Memory B cell (primary cell): ENCODE measurements around the gene FHOD1.
A peak's percentile ranks its signal among the peaks of the same experiment; 100 is the strongest.

Source experiments
- ATAC-seq: fragments of 150-1000 bp; cut with Tn5 transposase; 2 replicates; pipeline ENCODE4 v1.10.0; 2021; ENCODE audit warnings: low read depth, mild to moderate bottlenecking, moderate library complexity
- DNase-seq, 2 donors: peaks; one replicate each; pipeline ENCODE4 v3.0.0; 2022; ENCODE audit warnings: low spot score in 2 of 2
- H3K27ac Mint-ChIP-seq: one replicate; pipeline ENCODE4 v1.8.0; 2022; ENCODE audit warnings: mild to moderate bottlenecking, moderate library complexity, mixed read lengths
- H3K27me3 Mint-ChIP-seq: one replicate; pipeline ENCODE4 v1.8.0; 2022; ENCODE audit warnings: mixed read lengths
- H3K36me3 Mint-ChIP-seq: one replicate; pipeline ENCODE4 v1.8.0; 2022; ENCODE audit warnings: mild to moderate bottlenecking, mixed read lengths
- H3K4me1 Mint-ChIP-seq: one replicate; pipeline ENCODE4 v1.8.0; 2022; ENCODE audit warnings: mixed read lengths
- H3K4me3 Mint-ChIP-seq: one replicate; pipeline ENCODE4 v1.8.0; 2022; ENCODE audit warnings: mild to moderate bottlenecking, moderate library complexity, mixed read lengths
- H3K9me3 Mint-ChIP-seq: one replicate; pipeline ENCODE4 v1.8.0; 2022; ENCODE audit warnings: mixed read lengths

Gene FHOD1

DNA sequence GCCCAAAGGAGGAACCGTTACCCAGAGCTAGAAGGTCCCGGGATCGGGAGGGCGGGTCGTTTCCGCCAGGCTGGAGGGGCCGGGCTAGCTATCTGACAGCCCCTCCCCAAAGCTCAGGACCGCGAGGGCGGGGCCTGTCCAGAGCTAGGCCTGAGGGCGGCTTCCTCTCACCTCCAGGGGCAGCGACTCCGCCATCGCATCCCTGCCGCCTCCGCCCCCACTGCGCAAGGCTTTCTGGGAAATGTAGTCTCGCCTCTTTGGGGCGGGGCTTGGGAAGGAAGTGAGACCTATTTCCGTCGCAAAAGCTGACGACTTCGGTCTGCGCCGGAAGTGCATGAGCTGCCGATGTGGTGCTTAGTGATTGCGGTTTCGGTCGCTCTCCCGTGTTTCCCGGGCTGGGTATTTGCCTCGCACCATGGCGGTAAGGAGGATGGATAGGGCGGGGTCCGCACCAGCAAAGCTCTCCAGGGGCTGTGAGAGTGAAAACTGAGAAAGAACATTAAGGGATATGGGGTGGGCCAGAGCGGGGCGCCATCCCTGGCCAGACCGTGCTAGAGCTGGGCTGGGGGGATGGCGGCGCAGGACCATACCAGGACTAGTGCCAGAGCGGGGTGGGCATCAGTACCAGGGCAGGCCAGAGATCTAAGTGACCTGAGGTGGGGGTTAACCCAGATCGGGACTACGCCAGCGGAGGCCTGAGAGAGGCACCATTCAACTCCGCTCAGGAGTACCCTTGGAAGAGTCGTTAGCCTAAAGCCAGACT is 20.3 kb downstream of the FHOD1 start, which contains the start of gene TMEM208:
Gene TMEM208, plus strand, starts transcription at position 327 of the 763 bp plus-strand sequence. Its CDS starts 89 bp downstream, at position 416.
- H3K4me1 Mint-ChIP-seq, result peaks cover 21% of the 10 kb centered on the region
- no peaks in the 10 kb centered on the region for H3K27me3 Mint-ChIP-seq
- H3K27ac Mint-ChIP-seq, result peak within 1 kb of the TSS; percentile 97
- DNase-seq, result peak; percentile 96 to 99
- peak within 1 kb of the TSS; percentile 100 for H3K4me3 Mint-ChIP-seq
- H3K36me3 Mint-ChIP-seq, result peaks cover 16% of the 10 kb centered on the region
- no peaks in the 10 kb centered on the region for H3K9me3 Mint-ChIP-seq
- ATAC-seq, result peak; percentile 95

DNA sequence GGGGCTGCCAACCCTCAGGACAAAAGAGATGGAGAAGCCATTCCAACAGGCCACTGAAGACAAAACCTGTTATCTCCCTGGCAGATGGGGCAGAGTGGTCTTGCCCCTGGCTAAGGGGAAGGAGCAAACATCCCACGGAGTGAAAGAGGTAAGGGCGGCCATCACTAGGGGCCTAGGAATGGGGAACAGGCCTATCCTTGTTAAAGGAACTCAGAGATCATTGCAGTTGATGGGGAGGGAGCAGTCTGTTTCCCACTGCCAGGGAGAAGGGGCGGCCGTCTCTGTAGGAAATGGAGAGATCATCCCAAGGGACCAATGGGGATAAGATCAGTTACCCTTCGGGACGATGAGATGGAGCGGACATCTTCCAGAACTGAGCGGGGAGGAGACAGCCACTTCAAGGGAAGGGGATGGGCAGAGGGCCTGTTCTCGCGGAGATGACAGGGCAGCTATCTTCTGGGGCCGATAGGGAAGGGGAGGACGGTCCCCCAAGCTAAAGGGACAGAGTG is 20.9 kb downstream of the FHOD1 start:
- no peak for DNase-seq
- H3K36me3 Mint-ChIP-seq, result peaks cover 16% of the 10 kb centered on the region
- H3K9me3 Mint-ChIP-seq, result no peaks in the 10 kb centered on the region
- H3K4me3 Mint-ChIP-seq, result peak overlapping the region; percentile 100
- peak overlapping the region; percentile 97 for H3K27ac Mint-ChIP-seq
- no peaks in the 10 kb centered on the region for H3K27me3 Mint-ChIP-seq
- ATAC-seq, result no peak
- H3K4me1 Mint-ChIP-seq, result peaks cover 21% of the 10 kb centered on the region

DNA sequence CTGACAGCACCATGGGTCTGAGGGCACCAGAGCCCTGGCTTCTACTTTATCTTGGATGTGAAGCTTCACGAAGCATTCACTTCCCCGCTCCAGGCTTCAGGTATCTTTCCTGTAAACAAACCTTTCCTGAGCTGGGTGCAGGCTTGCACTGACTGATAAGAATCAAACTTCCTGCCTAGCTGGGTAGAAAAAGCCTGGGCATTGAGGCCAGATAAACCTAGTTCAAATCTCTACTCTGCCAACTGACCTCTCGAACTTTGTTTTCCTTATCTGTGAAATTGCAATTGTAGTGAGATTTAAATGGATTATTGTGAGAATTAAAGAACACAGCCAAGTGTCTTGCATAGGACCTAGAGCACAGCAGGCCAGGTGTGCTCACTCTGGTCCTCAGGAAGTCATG is 23.3 kb downstream of the FHOD1 start:
- no peak overlapping the region for H3K27ac Mint-ChIP-seq
- peaks cover 13% of the 10 kb centered on the region for H3K36me3 Mint-ChIP-seq
- ATAC-seq (no peak), DNase-seq (no peak)
- peaks cover 21% of the 10 kb centered on the region for H3K4me1 Mint-ChIP-seq
- H3K9me3 Mint-ChIP-seq, result no peaks in the 10 kb centered on the region
- H3K4me3 Mint-ChIP-seq, result no peak overlapping the region
- H3K27me3 Mint-ChIP-seq, result no peaks in the 10 kb centered on the region

DNA sequence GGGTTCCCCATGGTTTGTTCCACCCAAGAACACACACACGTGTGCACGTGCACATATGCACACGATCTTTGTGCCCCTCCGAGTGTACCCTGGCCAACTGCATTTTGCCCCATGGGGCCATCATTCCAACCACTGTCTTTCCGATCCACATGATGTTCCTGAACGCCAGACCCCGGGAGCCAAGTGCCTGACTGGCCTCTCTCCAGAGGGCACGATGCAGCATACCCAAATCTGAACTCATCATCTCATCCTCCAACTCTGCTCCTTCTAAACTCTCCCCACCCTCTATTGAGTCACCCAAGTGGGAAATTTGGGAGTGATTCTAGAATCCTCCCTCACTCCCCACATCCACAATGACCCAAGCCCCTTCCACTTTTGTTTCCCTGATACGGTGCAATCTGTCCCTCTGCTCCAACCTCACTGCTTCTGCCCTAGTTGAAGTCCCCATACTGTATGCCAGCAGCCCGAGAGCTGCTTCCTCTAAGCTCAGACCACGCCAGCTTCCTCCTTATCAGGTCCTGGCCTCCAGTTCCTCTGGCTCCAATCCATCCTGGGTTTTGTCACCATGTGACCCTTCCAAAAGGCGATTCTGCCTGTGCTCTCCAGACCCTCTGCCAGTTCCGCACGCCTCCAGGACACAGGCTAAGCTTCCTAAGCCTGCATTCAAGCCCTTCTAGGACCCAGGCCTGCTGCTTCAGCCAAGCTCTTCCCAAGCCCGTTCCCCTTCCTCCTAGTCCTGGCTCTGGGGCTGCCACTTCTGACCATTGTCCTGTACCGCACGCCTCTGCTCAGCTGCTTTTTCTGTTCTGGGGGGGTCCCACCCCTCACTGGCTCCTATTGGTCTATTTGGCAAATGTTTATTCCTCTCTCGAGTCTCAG is 30.4 kb downstream of the FHOD1 start:
- Mint-ChIP-seq H3K4me1 (peaks cover 6% of the 10 kb centered on the region), H3K27ac (no peak overlapping the region), H3K27me3 (no peaks in the 10 kb centered on the region), H3K9me3 (no peaks in the 10 kb centered on the region), H3K36me3 (peaks cover 9% of the 10 kb centered on the region), H3K4me3 (no peak overlapping the region)
- ATAC-seq, result no peak
- no peak for DNase-seq

DNA sequence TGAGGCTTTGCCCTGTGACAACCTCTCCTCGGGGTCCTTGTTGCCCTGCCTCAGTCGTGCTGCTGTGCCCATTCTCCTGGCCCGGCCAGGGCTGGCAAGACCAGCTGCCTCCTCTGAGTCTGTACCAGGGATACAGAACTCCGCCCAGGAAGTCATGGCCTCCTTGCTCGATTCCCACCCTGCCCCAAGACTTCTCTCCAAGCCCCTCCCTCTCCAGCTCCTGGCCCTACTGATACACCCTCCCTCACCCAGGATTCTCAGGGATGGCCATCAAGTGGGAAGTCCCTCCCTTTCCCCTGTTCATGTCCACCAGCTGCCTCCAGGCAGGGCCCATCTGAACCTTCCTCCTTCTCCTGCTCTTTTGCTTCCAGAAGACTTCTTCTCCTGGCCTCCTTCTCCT is 31.6 kb downstream of the FHOD1 start:
- Mint-ChIP-seq H3K27me3 (no peaks in the 10 kb centered on the region), H3K9me3 (no peaks in the 10 kb centered on the region), H3K36me3 (peaks cover 9% of the 10 kb centered on the region), H3K4me3 (no peak overlapping the region), H3K4me1 (peaks cover 6% of the 10 kb centered on the region), H3K27ac (no peak overlapping the region)
- DNase-seq (no peak), ATAC-seq (no peak)

DNA sequence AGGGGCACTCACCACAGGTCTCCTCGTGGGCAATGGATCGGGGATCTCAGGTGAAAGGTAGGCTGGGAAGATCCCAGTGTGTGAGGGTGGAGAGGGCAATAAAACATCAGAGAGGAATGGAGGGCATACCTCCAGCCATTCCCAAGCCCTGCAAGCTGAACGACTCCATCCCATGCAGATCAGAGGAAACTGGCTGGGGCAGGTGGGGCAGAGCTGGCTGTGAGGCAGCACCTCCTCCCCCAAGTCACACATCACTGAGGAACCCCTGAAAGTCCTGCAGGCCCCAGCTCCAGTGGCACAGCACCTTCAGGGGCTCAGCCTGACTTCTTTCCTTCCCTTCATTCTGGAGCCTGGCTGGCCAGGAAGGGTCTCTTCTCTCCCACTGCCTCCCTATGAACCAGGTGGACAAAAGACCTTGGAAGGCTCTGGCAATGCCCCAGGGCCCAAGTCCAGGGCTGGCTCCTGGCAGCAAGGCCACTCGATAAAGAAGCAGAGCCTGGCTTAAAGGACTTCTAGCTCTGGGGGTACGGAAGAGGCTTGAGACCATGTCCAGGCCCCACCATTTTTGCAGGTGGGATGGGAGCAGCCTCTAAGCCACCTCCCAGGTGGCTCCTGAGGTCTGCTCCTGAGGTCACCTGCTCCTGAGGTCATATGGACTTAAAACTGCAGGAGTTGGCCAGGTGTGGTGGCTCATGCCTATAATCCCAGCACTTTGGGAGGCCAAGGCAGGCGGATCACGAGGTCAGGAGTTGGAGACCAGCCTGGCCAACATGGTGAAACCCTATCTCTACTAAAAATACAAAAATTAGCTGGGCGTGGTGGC is 33.9 kb downstream of the FHOD1 start:
- no peak overlapping the region for H3K4me3 Mint-ChIP-seq
- peaks cover 6% of the 10 kb centered on the region for H3K4me1 Mint-ChIP-seq
- H3K9me3 Mint-ChIP-seq, result no peaks in the 10 kb centered on the region
- no peak overlapping the region for H3K27ac Mint-ChIP-seq
- ATAC-seq, result no peak
- no peak for DNase-seq
- peaks cover 7% of the 10 kb centered on the region for H3K36me3 Mint-ChIP-seq
- H3K27me3 Mint-ChIP-seq, result no peaks in the 10 kb centered on the region

DNA sequence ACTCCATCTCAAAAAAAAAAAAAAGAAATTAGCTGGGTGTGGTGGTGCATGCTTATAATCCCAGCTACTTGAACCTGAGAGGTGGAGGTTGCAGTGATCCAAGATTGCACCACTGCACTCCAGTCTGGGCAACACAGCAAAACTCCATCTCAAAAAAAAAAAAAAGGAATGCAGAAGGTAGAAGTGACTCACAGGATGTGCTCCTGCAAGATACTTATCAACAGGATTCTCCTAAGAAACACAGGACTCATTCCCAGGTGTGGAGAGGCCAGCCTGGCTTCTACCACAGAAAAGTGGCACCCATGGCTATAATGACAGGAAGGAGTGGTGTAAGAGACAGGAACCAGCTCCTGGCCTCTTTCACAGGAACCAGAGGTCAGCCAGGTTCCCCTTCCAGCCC is 34.5 kb downstream of the FHOD1 start:
- H3K4me1 Mint-ChIP-seq, result peaks cover 6% of the 10 kb centered on the region
- DNase-seq (no peak), ATAC-seq (no peak)
- no peaks in the 10 kb centered on the region for H3K9me3 Mint-ChIP-seq
- no peak overlapping the region for H3K27ac Mint-ChIP-seq
- H3K4me3 Mint-ChIP-seq, result no peak overlapping the region
- H3K27me3 Mint-ChIP-seq, result no peaks in the 10 kb centered on the region
- peaks cover 7% of the 10 kb centered on the region for H3K36me3 Mint-ChIP-seq

DNA sequence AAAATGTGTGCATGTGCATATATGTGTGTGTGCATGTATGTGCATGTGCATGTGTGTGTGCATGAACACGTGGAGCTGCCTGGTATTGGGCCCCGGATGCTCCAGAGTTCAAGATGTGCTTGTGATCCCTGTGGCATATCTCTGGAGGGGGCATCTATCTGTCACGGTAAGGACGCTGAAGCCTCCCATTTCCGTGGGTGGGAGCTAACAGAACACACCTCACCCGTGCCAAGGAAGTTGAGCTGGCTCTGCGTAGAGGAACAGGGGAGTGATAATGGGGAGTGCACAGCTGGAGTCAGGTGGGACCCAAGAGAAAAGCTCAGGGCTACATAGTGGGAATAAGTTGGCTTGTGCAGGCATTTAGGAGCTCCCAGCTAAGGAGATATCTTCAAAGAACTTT is 35.6 kb downstream of the FHOD1 start:
- DNase-seq (no peak), ATAC-seq (no peak)
- Mint-ChIP-seq H3K4me1 (peaks cover 6% of the 10 kb centered on the region), H3K36me3 (peaks cover 7% of the 10 kb centered on the region), H3K4me3 (no peak overlapping the region), H3K27ac (no peak overlapping the region), H3K9me3 (no peaks in the 10 kb centered on the region), H3K27me3 (no peaks in the 10 kb centered on the region)

DNA sequence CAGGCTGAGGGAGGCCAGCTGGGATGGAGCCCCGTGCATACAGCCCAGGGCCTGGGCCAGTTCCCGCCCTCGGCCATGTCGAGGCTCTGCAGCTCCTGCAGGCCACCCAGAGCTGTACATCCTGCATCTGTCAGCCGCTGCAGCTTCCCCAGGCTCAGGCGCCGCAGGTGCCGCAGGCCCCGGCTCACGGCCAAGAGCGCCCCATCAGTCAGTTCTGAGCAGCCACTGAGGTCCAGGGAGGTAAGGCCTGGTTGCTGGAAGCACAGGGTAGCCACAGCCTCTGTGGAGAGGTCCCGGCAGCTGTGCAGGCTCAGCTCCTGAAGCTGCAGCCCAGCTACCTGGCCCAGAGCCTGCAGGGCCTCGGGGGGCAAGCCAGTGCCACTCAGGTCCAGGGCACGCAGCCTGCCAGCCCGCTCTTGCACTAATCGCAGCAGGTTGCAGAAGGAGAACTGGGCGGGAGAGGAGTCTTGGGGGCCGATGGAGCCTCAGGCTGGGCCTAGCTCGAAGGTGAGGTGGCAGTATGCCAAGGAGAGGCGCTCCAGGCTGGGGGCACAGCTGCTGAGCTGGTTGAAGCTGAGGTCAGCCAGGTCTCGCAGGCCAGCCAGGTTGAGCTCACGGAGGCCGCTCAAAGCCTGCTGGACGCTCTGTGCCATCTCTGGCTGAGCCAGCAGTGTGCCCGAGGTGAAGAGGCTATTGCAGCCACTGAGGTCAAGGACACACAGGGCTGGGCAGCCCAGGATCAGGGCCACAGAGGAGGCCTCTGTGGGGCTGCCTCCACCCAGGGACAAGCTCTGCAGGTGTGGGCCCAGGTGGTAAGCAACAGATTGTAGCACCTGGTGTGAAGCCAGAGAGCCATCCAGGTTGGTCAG is 37.0 kb downstream of the FHOD1 start:
- ATAC-seq, result no peak
- Mint-ChIP-seq H3K9me3 (no peaks in the 10 kb centered on the region), H3K4me3 (no peak overlapping the region), H3K36me3 (peaks cover 3% of the 10 kb centered on the region), H3K27ac (no peak overlapping the region), H3K4me1 (no peaks in the 10 kb centered on the region), H3K27me3 (no peaks in the 10 kb centered on the region)
- no peak for DNase-seq

DNA sequence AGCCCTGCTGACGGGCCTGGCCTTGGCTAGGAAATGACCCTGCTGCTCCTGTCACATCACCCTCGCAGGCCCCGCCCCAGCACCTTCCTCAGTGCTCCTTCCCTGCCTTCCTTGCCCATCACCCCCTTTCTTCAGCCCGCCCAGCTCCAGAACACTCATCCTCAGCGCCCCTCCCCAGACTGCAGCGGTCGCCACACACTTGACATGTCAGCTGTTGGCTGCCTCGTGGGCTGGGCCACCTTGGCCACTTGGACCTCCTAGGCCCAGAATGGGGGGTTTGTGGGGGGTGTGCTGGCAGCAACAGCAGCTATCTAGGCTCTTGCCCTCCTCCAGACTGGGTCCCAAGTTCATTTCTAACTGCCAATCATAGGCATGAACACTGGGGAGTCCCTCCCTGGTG is 37.7 kb downstream of the FHOD1 start:
- Mint-ChIP-seq H3K36me3 (peaks cover 3% of the 10 kb centered on the region), H3K4me1 (no peaks in the 10 kb centered on the region), H3K27ac (no peak overlapping the region), H3K9me3 (no peaks in the 10 kb centered on the region), H3K27me3 (no peaks in the 10 kb centered on the region), H3K4me3 (no peak overlapping the region)
- ATAC-seq (no peak), DNase-seq (no peak)

DNA sequence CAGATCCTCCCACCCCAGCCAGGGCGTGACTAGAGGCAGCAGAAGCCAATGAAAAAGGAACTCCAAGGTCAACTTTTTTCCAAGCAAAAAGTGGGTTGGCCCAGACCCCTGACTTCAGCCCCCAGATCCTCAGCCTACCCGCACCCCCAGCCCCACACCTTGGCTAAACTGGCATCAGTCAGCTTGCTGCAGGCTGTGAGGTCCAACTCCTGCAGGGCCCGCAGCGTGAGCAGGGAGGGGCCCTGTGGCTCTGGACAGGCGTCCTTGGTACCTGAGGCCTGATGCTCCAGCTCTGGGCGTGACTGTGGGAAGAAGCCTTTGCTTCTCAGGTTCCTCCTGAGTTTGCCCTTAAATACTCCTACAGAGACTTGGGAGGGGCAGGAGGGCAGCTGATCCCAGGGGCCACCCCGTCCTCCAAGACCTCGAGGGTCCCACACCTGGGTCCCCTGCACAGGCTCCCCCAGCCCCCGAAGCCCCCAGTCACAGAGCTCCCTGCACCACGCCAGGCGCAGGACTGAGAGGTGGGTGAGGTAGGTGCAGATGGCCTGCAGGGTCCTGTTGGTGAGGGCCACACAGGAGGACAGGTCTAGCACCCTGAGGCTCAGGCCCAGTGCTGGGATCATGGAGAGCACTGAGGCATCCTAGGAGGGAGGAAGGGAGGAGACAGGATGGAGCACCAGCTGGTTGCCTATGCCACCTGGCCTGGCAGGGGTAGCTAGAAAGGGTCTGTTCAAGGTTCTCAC is 39.0 kb downstream of the FHOD1 start:
- Mint-ChIP-seq H3K27me3 (no peaks in the 10 kb centered on the region), H3K4me1 (no peaks in the 10 kb centered on the region), H3K9me3 (no peaks in the 10 kb centered on the region), H3K27ac (no peak overlapping the region), H3K36me3 (peaks cover 3% of the 10 kb centered on the region), H3K4me3 (no peak overlapping the region)
- DNase-seq, result no peak
- no peak for ATAC-seq

DNA sequence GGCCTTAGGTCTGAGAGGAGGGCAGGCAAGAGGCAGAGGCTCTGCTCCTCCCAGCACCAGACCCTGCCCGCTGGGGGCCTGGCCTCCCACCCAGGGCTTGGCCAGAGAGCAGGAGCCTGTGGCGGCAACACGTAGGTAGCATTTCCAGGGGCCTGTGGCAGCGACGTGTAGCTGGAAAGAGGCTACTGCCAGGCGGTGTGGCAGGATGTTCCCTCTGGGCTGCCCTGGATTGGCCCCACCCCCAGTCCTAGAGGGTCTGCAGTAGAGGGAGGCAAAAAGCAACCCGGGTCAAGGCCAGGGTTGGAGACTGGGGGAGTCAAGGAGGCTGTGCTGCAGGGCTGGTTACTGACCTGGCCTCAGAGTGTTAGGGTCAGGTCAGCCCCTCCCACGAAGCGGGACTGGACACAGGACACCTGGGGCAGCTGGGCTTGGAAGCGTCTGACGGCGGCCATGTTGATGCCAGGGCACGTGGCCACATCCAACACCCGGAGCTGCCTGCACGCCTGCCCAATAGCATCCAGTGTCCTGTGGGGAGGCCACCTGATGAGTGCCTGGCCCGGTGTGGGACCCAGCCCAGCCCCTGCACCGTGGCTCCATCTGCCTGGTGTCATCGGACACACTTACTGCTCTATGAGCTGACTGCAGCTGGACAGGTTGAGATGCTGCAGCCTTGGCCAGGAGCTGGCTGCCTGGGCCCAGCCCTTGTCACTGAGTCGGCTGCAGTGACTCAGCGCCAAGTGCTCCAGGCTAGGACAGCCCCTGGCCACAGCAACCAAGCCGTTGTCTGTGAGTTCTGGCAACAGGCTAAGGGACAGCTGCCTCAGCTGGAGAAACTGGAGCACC is 39.8 kb downstream of the FHOD1 start:
- Mint-ChIP-seq H3K9me3 (no peaks in the 10 kb centered on the region), H3K36me3 (peaks cover 3% of the 10 kb centered on the region), H3K4me1 (no peaks in the 10 kb centered on the region), H3K27me3 (no peaks in the 10 kb centered on the region), H3K27ac (no peak overlapping the region), H3K4me3 (no peak overlapping the region)
- no peak for DNase-seq
- no peak for ATAC-seq
